ENCODE measurements around the gene CDC6.

CDC6 gene

DNA sequence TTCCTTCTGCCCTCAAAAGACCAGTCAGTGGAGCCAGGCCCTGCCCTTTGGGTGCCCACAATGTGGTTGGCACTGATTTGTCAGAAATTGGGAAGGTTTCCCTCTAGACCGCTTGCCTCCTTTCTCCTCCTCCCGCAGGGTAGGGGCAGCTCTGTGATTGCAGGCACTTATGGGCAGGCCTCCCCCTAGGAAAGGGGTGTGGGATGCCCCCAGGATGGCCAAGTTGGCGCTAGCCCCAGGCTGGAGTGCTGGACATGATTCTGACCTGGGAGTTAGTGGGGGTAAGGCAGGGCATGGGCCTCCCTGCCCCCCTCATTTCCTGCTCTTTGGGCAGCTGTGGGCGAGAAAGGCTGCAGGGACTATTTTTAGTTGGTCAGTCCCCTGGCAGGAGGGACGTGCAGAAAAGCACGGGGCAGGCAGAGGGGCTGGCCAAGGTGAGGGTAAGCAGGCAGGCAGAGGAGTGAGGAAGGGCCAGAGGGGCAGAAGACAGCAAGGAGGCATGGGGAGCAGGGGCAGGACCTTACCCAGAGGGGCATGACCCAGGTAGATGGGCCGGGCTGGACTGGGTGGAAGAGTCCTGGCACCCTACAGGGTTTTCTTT lies 24.6 kb downstream of the CDC6 start:
- DNase-seq (ENCODE audit: insufficient read length, low spot score): no peak
- no peak for FAIRE-seq
- TF ChIP-seq CTCF (IDR thresholded peaks at IDR 0.05; ENCODE audit: insufficient read depth, missing control alignments): no peak

- FAIRE-seq: no peak
- no peak for TF ChIP-seq CTCF (IDR thresholded peaks at IDR 0.05; ENCODE audit: insufficient read depth, missing control alignments)
- no peak for DNase-seq (ENCODE audit: insufficient read length, low spot score)
Observed at GRCh38 chr17:40312893-40313667, 25.4 kb downstream of the CDC6 start.

- FAIRE-seq (no peak), DNase-seq (ENCODE audit: insufficient read length, low spot score) (no peak)
- TF ChIP-seq CTCF (IDR thresholded peaks at IDR 0.05; ENCODE audit: insufficient read depth, missing control alignments): no peak
Observed at GRCh38 chr17:40313668-40314583, 26.2 kb downstream of the CDC6 start.

DNA sequence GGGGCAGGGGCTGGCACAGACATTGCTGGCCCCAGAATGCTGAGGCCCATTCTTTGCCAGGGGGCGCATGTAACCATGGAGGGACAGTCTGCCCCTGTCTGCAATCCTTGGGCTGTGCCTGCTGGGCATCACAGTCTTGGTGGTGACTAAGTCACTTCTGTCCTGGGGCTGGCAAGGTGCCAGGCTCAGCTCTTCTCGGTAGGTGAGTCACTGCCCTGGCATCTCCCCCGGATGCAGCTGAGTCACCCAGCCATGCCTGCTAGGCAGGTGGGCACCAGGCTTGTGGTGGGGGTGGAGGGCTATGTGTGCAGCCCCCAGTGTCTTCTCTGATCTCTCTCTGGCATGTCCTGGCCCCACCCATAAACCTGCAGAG lies 26.9 kb downstream of the CDC6 start:
- TF ChIP-seq CTCF (IDR thresholded peaks at IDR 0.05; ENCODE audit: insufficient read depth, missing control alignments): no peak
- DNase-seq (ENCODE audit: insufficient read length, low spot score) (no peak), FAIRE-seq (no peak)

DNA sequence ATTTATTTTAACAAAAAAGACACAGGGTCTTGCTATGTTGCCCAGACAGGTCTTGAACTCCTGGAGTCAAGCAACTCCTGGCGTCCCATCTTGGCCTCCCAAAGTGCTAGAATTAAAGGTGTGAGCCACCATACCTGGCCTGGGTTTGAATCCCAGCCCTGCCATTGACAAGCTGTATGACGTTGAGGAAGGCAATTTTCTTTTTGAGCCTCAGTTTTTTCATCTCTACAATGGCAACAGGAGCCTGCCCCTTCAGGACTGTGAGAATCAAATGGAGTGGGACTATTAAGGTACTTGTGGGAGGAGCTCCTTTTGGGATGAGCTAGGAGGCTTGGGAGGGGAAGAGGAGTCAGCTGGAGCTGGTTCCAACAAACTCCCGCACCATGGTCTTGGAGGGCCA lies 27.5 kb downstream of the CDC6 start:
- no peak for DNase-seq (ENCODE audit: insufficient read length, low spot score)
- FAIRE-seq: no peak

More for the DNA sequence above, 27.5 kb downstream of the CDC6 start:
- no peak for TF ChIP-seq CTCF (IDR thresholded peaks at IDR 0.05; ENCODE audit: insufficient read depth, missing control alignments)

Data from D721Med (cell line).